Fibroblast of lung (primary cell): ENCODE data around the gene POU2F2.

ENCODE experiments used
- CTCF ChIP-seq, 2 donors: IDR thresholded peaks in 1 of 2; conservative IDR thresholded peaks in 1 of 2; 1 replicate in 1 of 2; 2 replicates in 1 of 2; pipeline ENCODE4 v1.5.1; 2011 to 2012; ENCODE audit warnings: low read length in 2 of 2, control low read depth in 1 of 2, inconsistent platforms in 1 of 2, low read depth in 1 of 2, mild to moderate bottlenecking in 1 of 2
- EZH2 ChIP-seq: IDR thresholded peaks from 2 replicates; pipeline ENCODE4 v1.5.1; 2012; ENCODE audit warnings: low read length, control low read depth, mild to moderate bottlenecking; ENCODE audit errors: missing control alignments

GRCh38 chr19:42117076-42117475, 15.2 kb downstream of the POU2F2 start:
- TF ChIP-seq EZH2 (no peak), CTCF (conservative IDR thresholded peaks at IDR 0.05 in 1 of 2, IDR thresholded peaks at IDR 0.05 in 1 of 2; ENCODE audit: low read depth in 1 of 2, low read length in 2 of 2) (no peak)
